ENCODE data around the gene PRRX2.

DNA sequence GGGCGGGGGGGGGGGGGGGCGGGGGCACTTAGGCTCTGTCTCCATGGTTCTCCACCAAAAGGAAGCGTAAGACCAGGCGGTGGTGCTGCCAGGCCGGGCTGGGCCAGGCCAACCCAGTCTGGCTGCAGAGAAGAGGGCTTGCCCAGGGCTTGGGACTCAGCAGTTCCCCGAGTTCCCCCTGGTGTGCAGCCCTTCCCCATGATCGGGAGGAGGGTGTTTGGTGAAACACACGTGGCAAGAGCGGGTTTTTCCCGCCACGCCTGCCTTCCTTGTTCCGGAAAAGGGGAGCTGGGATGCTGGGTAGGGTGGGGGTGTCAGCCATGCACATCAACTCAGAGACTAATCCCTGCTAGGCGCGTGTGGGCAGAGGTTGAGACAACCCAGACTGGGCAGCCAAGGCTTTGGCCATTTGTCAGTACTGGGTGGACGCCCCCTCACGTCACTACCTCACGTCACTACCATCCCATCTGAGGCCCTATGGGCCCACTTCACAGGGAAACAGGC lies 32.9 kb downstream of the PRRX2 start:
- TF ChIP-seq CTCF (IDR thresholded peaks at IDR 0.05) (no peak), POLR2A (IDR thresholded peaks at IDR 0.05) (no peak)
